AG04450 (cell line): Measurements from ENCODE around the gene SLC35B1. TPM values are rescaled to one million over a fixed set of nuclear protein-coding genes. Genes with fewer than 3 reads are reported as not detected.

Experiments used
- CTCF ChIA-PET: fragments of 300-600, 350-600 bp; formaldehyde crosslinking; extraction: SDS; loops from one replicate; lab custom pipeline; 2022; ENCODE audit warnings: antibody characterized with exemption, inconsistent platforms; lab: Charles Lee
- POLR2A ChIA-PET: fragments of 350-600 bp; formaldehyde crosslinking; extraction: SDS; loops from one replicate; lab custom pipeline; 2021; ENCODE audit warnings: antibody characterized with exemption, inconsistent platforms; lab: Yijun Ruan, JAX
- DNase-seq: peaks from one replicate; pipeline ENCODE4 v3.0.0-alpha.2; 2011; ENCODE audit warnings: low read depth, low spot score
- H3K27ac ChIP-seq: one replicate; pipeline ENCODE4 v1.5.1; 2012; ENCODE audit warnings: low read depth, low read length, control low read depth
- H3K27me3 ChIP-seq: one replicate; pipeline ENCODE4 v1.6.0; 2012; ENCODE audit warnings: low read length; ENCODE audit not compliant: control insufficient read depth, insufficient read depth
- H3K4me3 ChIP-seq: 2 replicates; pipeline ENCODE4 v1.5.1; 2011; ENCODE audit warnings: mild to moderate bottlenecking, low read depth, low read length, control low read depth
- H3K9me3 ChIP-seq: 2 replicates; pipeline ENCODE4 v1.5.1; 2012; ENCODE audit warnings: low read length; ENCODE audit not compliant: control insufficient read depth, insufficient read depth
- CTCF ChIP-seq: IDR thresholded peaks from 2 replicates; pipeline ENCODE4 v1.5.1; 2011; ENCODE audit warnings: low read depth, low read length, control low read depth, inconsistent platforms
- polyA plus RNA-seq: library from polyadenylated mRNA; depleted of rRNA; stranded (reverse); fragments of >200 nt; gene quantifications from 2 replicates; pipeline ENCODE4 v1.2.3, GENCODE V29; 2011

Gene SLC35B1
- polyA plus RNA-seq, 1 experiment = 99.1 TPM

GRCh38 chr17:49753959-49754391 lies 46.2 kb upstream of the SLC35B1 start:
- Histone ChIP-seq H3K4me3 (no peak overlapping the region), H3K27ac (no peak overlapping the region), H3K9me3 (no peaks in the 10 kb centered on the region), H3K27me3 (peaks cover 4% of the 10 kb centered on the region)
- CTCF ChIA-PET = no interaction called here
- TF ChIP-seq CTCF = no peak
- no peak for DNase-seq
- POLR2A ChIA-PET = no interaction called here

- ChIA-PET CTCF (interaction anchor here (0.6 to 1.0 kb wide), 2 partner anchors 195 to 748 kb away, joined by 3 read pairs; no protein-coding TSS in a partner anchor), POLR2A (interaction anchor here (0.5 to 0.7 kb wide), 2 partner anchors 13 to 15 kb away, joined by 4 to 5 read pairs; no protein-coding TSS in a partner anchor)
- TF ChIP-seq CTCF = no peak
- no peak overlapping the region for H3K27ac ChIP-seq
- H3K27me3 ChIP-seq = peaks cover 5% of the 10 kb centered on the region
- H3K9me3 ChIP-seq = no peaks in the 10 kb centered on the region
- DNase-seq = no peak
- H3K4me3 ChIP-seq = no peak overlapping the region
These were observed 44.7 kb upstream of the SLC35B1 start for GRCh38 chr17:49752508-49752907.

GRCh38 chr17:49749730-49750129 lies 42.0 kb upstream of the SLC35B1 start:
- POLR2A ChIA-PET = no interaction called here

GRCh38 chr17:49748791-49749190 lies 41.0 kb upstream of the SLC35B1 start:
- Histone ChIP-seq H3K9me3 (no peaks in the 10 kb centered on the region), H3K27me3 (peaks cover 6% of the 10 kb centered on the region), H3K4me3 (no peak overlapping the region), H3K27ac (no peak overlapping the region)
- POLR2A ChIA-PET = interaction anchor here (0.6 kb wide), 1 partner anchor 87 kb away, joined by 8 read pairs; no protein-coding TSS in a partner anchor
- DNase-seq = no peak
- no peak for TF ChIP-seq CTCF
- CTCF ChIA-PET = no interaction called here

More at GRCh38 chr17:49749730-49750129, 42.0 kb upstream of the SLC35B1 start:
- TF ChIP-seq CTCF = no peak
- DNase-seq = no peak
- H3K27ac ChIP-seq = no peak overlapping the region
- H3K9me3 ChIP-seq = no peaks in the 10 kb centered on the region
- no peak overlapping the region for H3K4me3 ChIP-seq
- CTCF ChIA-PET = interaction anchor here (0.7 kb wide), 1 partner anchor 1902 kb away, joined by 3 read pairs; no protein-coding TSS in a partner anchor
- peaks cover 6% of the 10 kb centered on the region for H3K27me3 ChIP-seq

GRCh38 chr17:49748223-49748622 lies 40.5 kb upstream of the SLC35B1 start:
- ChIA-PET CTCF (no interaction called here), POLR2A (no interaction called here)
- H3K9me3 ChIP-seq = no peaks in the 10 kb centered on the region
- no peak overlapping the region for H3K4me3 ChIP-seq
- no peak for TF ChIP-seq CTCF
- DNase-seq = no peak
- H3K27me3 ChIP-seq = peaks cover 6% of the 10 kb centered on the region
- no peak overlapping the region for H3K27ac ChIP-seq
